ENCODE data around the gene KCNIP1. TPM values are rescaled to one million over a fixed set of nuclear protein-coding genes. Genes with fewer than 3 reads are reported as not detected.

The KCNIP1 gene
- total and polyA plus RNA-seq, 10 of the 15 experiments (the other 5 are each of a cell fraction or from before 2014, with no cell fraction given) = not detected

DNA sequence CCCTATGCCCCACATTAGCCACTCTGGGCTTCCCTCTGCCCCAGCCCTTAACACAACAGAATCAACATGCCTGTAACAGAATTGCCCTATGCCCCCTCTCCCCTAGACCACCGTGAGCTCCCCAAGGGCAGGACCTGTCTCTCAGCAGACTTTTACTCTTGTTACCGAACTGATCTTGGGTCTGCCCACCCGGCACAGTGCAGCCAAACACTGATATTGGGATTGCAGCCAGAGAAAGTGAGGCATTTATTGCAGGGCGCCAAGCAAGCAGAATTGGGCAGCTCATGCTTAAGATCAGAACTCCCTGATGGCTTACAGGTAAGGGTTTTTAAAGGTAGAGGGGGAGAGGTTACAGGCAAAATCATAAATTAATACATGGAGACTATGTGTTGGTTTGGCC lies 33.5 kb upstream of the KCNIP1 start:
- Histone ChIP-seq H3K9me3 (replicated peaks; ENCODE audit: control insufficient read depth, insufficient read depth, low read length) (no peaks in the 10 kb centered on the region; the same call in 2 of the 3 replicates), H4K20me1 (ENCODE audit: control insufficient read depth, insufficient read depth) (no peaks in the 10 kb centered on the region), H2AFZ (ENCODE audit: control insufficient read depth, low read depth, low read length) (no peak overlapping the region), H3K79me2 (ENCODE audit: control insufficient read depth, insufficient read depth, low read length) (no peaks in the 10 kb centered on the region), H3K27me3 (replicated peaks in 1 of 2; ENCODE audit: control insufficient read depth in 2 of 2, insufficient read depth in 2 of 2, low read length in 1 of 2) (no peaks in the 10 kb centered on the region; a peak in 1 of 4 replicates), H3K36me3 (ENCODE audit: control insufficient read depth in 2 of 2, insufficient read depth in 2 of 2, low read length in 1 of 2) (no peaks in the 10 kb centered on the region), H3K4me3 (no peak overlapping the region), H3K9ac (ENCODE audit: control insufficient read depth, insufficient read depth, low read length) (no peak overlapping the region), H3K4me2 (ENCODE audit: control insufficient read depth, insufficient read depth) (no peak overlapping the region), H3K4me1 (ENCODE audit: control insufficient read depth, insufficient read depth, low read length) (no peaks in the 10 kb centered on the region), H3K27ac (ENCODE audit: control insufficient read depth, insufficient read depth) (no peak overlapping the region)
- no peak for ATAC-seq
- DNase-seq (ENCODE audit: low read depth, low spot score) = no peak
- ChIA-PET POLR2A (interaction anchor here (0.6 kb wide), 1 partner anchor 13 kb away, joined by 3 read pairs; no protein-coding TSS in a partner anchor), CTCF (no interaction called here), RAD21 (ENCODE audit: unreplicated experiment) (no interaction called here), SMC1A (ENCODE audit: uncharacterized antibody, unreplicated experiment) (interaction anchor here (1.1 kb wide), 1 partner anchor 321 kb away, joined by 3 read pairs; no protein-coding TSS in a partner anchor)
- intact Hi-C loops (cut with micrococcal nuclease; ENCODE audit: unreplicated experiment) (no loop called here), in situ Hi-C loops (cut with MboI) (no loop called here)
- TF ChIP-seq CREB1 (IDR thresholded peaks at IDR 0.05; ENCODE audit: low read depth) (no peak), TCF3 (IDR thresholded peaks at IDR 0.05; ENCODE audit: borderline replicate concordance, insufficient read depth, low read depth, low read length) (no peak), ZSCAN29 (IDR thresholded peaks at IDR 0.05) (no peak), IRF4 (IDR thresholded peaks at IDR 0.05; ENCODE audit: low read depth, low read length) (no peak), SP1 (IDR thresholded peaks at IDR 0.05; ENCODE audit: low read depth, low read length) (no peak)
- TF ChIP-seq, protein P1, sequence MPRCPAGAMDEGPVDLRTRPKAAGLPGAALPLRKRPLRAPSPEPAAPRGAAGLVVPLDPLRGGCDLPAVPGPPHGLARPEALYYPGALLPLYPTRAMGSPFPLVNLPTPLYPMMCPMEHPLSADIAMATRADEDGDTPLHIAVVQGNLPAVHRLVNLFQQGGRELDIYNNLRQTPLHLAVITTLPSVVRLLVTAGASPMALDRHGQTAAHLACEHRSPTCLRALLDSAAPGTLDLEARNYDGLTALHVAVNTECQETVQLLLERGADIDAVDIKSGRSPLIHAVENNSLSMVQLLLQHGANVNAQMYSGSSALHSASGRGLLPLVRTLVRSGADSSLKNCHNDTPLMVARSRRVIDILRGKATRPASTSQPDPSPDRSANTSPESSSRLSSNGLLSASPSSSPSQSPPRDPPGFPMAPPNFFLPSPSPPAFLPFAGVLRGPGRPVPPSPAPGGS (IDR thresholded peaks at IDR 0.05; ENCODE audit: borderline replicate concordance, insufficient read depth, low read depth, low read length, poor library complexity, severe bottlenecking) = no peak
- TF ChIP-seq, protein P2, sequence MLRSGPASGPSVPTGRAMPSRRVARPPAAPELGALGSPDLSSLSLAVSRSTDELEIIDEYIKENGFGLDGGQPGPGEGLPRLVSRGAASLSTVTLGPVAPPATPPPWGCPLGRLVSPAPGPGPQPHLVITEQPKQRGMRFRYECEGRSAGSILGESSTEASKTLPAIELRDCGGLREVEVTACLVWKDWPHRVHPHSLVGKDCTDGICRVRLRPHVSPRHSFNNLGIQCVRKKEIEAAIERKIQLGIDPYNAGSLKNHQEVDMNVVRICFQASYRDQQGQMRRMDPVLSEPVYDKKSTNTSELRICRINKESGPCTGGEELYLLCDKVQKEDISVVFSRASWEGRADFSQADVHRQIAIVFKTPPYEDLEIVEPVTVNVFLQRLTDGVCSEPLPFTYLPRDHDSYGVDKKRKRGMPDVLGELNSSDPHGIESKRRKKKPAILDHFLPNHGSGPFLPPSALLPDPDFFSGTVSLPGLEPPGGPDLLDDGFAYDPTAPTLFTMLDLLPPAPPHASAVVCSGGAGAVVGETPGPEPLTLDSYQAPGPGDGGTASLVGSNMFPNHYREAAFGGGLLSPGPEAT (IDR thresholded peaks at IDR 0.05; ENCODE audit: low read depth) = no peak
- WGBS (ENCODE audit: insufficient coverage, insufficient replicate concordance, low lambda C conversion rate, missing lambda C conversion rate) = 25% methylated on average over 4 of the region's 4 CpGs
- BruUV-seq (replicated peaks) = no TSS peak
- FAIRE-seq = no peak

Data from GM12878 (cell line).